ENCODE results near the gene APOM.

APOM gene

DNA sequence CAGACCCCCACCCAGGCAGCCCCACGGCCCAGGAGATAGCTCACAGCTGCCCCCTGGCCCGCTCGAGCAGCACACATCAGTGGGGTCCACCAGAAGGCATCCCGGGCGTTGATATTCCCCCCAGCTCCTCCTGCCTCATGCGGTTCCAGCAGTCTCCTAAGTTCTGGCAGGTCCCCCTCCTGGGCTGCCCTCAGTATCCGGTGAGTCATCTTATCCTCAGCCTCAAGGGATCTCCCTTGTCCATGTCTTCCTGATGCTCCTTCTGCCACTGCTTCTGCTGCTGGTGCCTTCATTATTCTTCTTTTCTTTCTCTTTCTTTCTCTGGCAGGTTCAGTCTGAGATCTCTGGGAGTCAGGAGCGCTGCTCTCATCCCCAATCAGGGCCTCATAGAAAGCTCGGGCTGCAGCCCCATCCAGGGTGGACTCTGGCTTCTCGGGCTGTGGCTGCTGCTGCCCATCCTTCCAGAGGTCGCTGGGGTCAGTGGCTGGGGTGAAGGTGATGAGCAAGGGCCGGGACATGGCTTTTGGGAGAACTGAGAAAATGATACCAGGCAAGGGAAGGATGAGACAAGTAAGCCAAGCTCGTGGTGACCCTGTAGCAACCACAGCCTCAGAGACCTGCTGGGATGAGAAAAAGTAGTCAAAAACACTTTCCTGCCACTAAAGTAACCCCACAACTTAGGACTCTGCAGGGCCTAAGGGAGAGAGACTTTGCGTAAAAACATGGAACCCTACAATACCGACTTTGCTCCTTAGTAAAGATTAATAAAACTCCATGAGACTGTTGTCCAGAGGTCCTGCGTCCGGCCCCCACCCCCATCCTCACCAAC lies 8.5 kb downstream of the APOM start:
- H3K27ac ChIP-seq (ENCODE audit: low read depth in 2 of 2, low read length in 2 of 2): peak overlapping the region; percentile 98 to 99
- peaks cover 27 to 40% of the 10 kb centered on the region in 2 donors for H3K4me1 ChIP-seq (ENCODE audit: control insufficient read depth in 2 of 2, insufficient read depth in 2 of 2, low read length in 2 of 2)
- no peaks in the 10 kb centered on the region for H3K9me3 ChIP-seq (ENCODE audit: control insufficient read depth in 2 of 2, low read length in 2 of 2)
- peak overlapping the region; percentile 95 to 98 for H3K9ac ChIP-seq (ENCODE audit: low read depth in 1 of 2, low read length in 2 of 2)
- peaks cover 21 to 36% of the 10 kb centered on the region in 2 donors for H3K36me3 ChIP-seq (ENCODE audit: control insufficient read depth in 2 of 2, insufficient read depth in 2 of 2, low read length in 2 of 2)
- peak overlapping the region; percentile 88 to 95 for H3K4me3 ChIP-seq (ENCODE audit: low read length in 2 of 2)
- no peaks in the 10 kb centered on the region for H3K27me3 ChIP-seq (ENCODE audit: control insufficient read depth in 2 of 2, insufficient read depth in 2 of 2, low read length in 2 of 2)

DNA sequence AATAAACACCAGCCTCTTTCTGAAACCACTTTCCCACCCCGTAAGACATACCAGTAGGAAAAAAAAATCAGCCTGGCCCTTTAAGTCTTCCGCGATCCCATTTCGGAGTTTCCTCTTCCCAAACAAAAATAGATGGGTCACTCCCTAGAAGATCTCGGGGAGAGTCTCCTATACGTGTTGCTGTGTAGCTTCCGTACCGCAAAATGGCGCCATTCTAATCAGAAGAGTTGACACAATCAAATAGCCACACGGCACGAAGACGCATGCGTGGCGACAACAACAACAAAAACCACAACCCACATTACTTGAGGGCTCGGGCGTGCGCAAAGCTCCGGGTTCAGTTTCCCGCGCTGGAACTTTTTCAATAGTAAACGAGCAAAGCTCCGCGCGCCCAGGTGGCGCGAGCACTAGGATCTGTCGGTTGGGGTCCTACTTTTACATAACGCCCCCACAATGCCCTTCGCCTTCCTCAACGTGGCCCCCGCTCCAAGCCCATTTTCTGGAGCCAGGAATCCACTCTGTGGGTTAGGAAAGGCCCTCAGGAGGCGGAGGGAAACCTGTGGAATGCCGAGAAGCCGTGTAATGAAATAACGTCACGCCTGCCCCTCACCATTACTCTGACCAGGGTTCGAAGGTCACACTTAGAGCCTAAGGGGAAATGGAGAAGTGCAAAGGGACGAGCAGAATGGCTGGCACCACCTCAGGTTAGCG lies 9.3 kb downstream of the APOM start, which contains the start of gene GPANK1:
Gene GPANK1 (minus strand): TSS at position 208 of the 711 bp plus-strand sequence. CDS start 519 bp downstream, outside the sequence.
- H3K4me1 ChIP-seq (ENCODE audit: control insufficient read depth in 2 of 2, insufficient read depth in 2 of 2, low read length in 2 of 2): peaks cover 21 to 33% of the 10 kb centered on the region in 2 donors

DNA sequence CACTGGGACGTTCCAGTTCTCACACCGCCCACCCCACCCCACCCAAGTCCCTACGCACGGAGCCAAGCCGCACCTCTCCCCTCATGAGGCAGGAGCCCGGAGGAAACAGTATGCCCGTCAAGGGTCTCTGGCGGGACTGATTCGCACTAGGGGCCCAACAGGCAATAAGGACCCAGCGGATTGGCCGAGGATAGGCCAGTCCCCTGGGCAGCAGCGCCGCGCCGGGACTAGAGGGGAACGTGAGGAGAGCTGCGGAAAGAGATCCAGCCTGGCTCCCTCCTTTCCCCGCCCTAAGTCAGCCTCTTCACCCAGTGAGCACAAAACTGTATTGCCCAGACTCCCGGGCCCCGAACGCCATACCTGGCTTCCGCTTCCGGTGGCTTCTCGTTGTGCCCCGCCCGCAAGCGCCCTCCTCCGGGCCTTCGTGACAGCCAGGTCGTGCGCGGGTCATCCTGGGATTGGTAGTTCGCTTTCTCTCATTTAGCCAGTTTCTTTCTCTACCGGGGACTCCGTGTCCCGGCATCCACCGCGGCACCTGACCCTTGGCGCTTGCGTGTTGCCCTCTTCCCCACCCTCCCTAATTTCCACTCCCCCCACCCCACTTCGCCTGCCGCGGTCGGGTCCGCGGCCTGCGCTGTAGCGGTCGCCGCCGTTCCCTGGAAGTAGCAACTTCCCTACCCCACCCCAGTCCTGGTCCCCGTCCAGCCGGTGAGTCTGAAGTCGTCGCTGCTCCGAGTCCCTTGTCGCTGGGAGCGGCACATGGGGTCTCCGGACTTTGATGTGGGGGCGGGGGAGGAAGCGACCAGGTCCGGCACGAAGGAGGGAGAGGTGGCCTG lies 10.0 kb downstream of the APOM start, which contains the start of gene CSNK2B:
Gene CSNK2B (plus strand): TSS at position 580 of the 836 bp plus-strand sequence. CDS start 752 bp downstream, outside the sequence.
- H3K4me3 ChIP-seq (ENCODE audit: low read length in 2 of 2): peak within 1 kb of the TSS; percentile 88 to 95
- H3K4me1 ChIP-seq (ENCODE audit: control insufficient read depth in 2 of 2, insufficient read depth in 2 of 2, low read length in 2 of 2): peaks cover 21 to 31% of the 10 kb centered on the region in 2 donors
- peak within 1 kb of the TSS; percentile 98 to 99 for H3K27ac ChIP-seq (ENCODE audit: low read depth in 2 of 2, low read length in 2 of 2)
- H3K27me3 ChIP-seq (ENCODE audit: control insufficient read depth in 2 of 2, insufficient read depth in 2 of 2, low read length in 2 of 2): no peaks in the 10 kb centered on the region
- peaks cover 36 to 48% of the 10 kb centered on the region in 2 donors for H3K36me3 ChIP-seq (ENCODE audit: control insufficient read depth in 2 of 2, insufficient read depth in 2 of 2, low read length in 2 of 2)
- no peaks in the 10 kb centered on the region for H3K9me3 ChIP-seq (ENCODE audit: control insufficient read depth in 2 of 2, low read length in 2 of 2)
- H3K9ac ChIP-seq (ENCODE audit: low read depth in 1 of 2, low read length in 2 of 2): peak within 1 kb of the TSS; percentile 95 to 98

More for the DNA sequence above, 9.3 kb downstream of the APOM start, which contains the start of gene GPANK1:
- peaks cover 29 to 42% of the 10 kb centered on the region in 2 donors for H3K36me3 ChIP-seq (ENCODE audit: control insufficient read depth in 2 of 2, insufficient read depth in 2 of 2, low read length in 2 of 2)
- no peaks in the 10 kb centered on the region for H3K27me3 ChIP-seq (ENCODE audit: control insufficient read depth in 2 of 2, insufficient read depth in 2 of 2, low read length in 2 of 2)
- no peaks in the 10 kb centered on the region for H3K9me3 ChIP-seq (ENCODE audit: control insufficient read depth in 2 of 2, low read length in 2 of 2)
- peak within 1 kb of the TSS; percentile 98 to 99 for H3K27ac ChIP-seq (ENCODE audit: low read depth in 2 of 2, low read length in 2 of 2)
- peak within 1 kb of the TSS; percentile 88 to 95 for H3K4me3 ChIP-seq (ENCODE audit: low read length in 2 of 2)
- peak within 1 kb of the TSS; percentile 95 to 98 for H3K9ac ChIP-seq (ENCODE audit: low read depth in 1 of 2, low read length in 2 of 2)

DNA sequence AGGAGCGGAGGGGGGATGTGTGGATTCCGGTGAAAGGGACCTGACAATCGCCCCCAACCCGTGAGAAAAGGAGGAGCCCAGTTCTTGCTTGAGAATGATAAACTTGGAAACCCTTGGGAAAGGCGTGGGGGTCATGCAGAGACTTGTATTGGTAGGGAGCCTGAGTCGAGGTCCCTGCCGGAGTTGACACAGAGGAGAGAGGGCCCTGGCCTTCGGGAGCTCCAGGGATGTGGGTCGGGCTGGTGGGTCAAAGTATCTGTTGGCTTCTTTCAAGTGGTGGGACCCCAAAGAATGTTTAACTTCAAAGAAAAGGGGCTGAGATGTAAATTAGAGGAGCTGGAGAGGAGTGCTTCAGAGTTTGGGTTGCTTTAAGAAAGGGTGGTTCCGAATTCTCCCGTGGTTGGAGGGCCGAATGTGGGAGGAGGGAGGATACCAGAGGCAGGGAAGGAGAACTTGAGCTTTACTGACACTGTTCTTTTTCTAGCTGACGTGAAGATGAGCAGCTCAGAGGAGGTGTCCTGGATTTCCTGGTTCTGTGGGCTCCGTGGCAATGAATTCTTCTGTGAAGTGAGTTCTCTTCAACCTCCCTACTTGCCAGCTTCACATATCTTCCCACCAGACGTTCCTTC lies 10.8 kb downstream of the APOM start:
- Histone ChIP-seq H3K27ac (ENCODE audit: low read depth in 2 of 2, low read length in 2 of 2) (peak overlapping the region; percentile 80 to 99), H3K4me3 (ENCODE audit: low read length in 2 of 2) (peak overlapping the region; percentile 88 to 95), H3K27me3 (ENCODE audit: control insufficient read depth in 2 of 2, insufficient read depth in 2 of 2, low read length in 2 of 2) (no peaks in the 10 kb centered on the region), H3K4me1 (ENCODE audit: control insufficient read depth in 2 of 2, insufficient read depth in 2 of 2, low read length in 2 of 2) (peaks cover 21 to 26% of the 10 kb centered on the region in 2 donors), H3K9me3 (ENCODE audit: control insufficient read depth in 2 of 2, low read length in 2 of 2) (no peaks in the 10 kb centered on the region), H3K36me3 (ENCODE audit: control insufficient read depth in 2 of 2, insufficient read depth in 2 of 2, low read length in 2 of 2) (peaks cover 43 to 55% of the 10 kb centered on the region in 2 donors), H3K9ac (ENCODE audit: low read depth in 1 of 2, low read length in 2 of 2) (peak overlapping the region; percentile 95)

GRCh38 chr6:31669676-31670075 lies 14.0 kb downstream of the APOM start, which contains the start of gene LY6G5B:
LY6G5B (plus strand) TSS chr6:31669976; CDS start chr6:31670951, 975 bp downstream.
- H3K27ac ChIP-seq (ENCODE audit: low read depth in 2 of 2, low read length in 2 of 2): no peak within 1 kb of the TSS
- H3K36me3 ChIP-seq (ENCODE audit: control insufficient read depth in 2 of 2, insufficient read depth in 2 of 2, low read length in 2 of 2): peaks cover 52 to 54% of the 10 kb centered on the region in 2 donors

GRCh38 chr6:31676322-31676903 lies 20.7 kb downstream of the APOM start:
- Histone ChIP-seq H3K9ac (ENCODE audit: low read depth in 1 of 2, low read length in 2 of 2) (no peak overlapping the region), H3K4me1 (ENCODE audit: control insufficient read depth in 2 of 2, insufficient read depth in 2 of 2, low read length in 2 of 2) (peaks cover 7 to 11% of the 10 kb centered on the region in 2 donors), H3K9me3 (ENCODE audit: control insufficient read depth in 2 of 2, low read length in 2 of 2) (no peaks in the 10 kb centered on the region), H3K27me3 (ENCODE audit: control insufficient read depth in 2 of 2, insufficient read depth in 2 of 2, low read length in 2 of 2) (no peaks in the 10 kb centered on the region), H3K36me3 (ENCODE audit: control insufficient read depth in 2 of 2, insufficient read depth in 2 of 2, low read length in 2 of 2) (peaks cover 12 to 15% of the 10 kb centered on the region in 2 donors), H3K4me3 (ENCODE audit: low read length in 2 of 2) (no peak overlapping the region), H3K27ac (ENCODE audit: low read depth in 2 of 2, low read length in 2 of 2) (no peak overlapping the region)

More at GRCh38 chr6:31669676-31670075, 14.0 kb downstream of the APOM start, which contains the start of gene LY6G5B:
- no peak within 1 kb of the TSS for H3K4me3 ChIP-seq (ENCODE audit: low read length in 2 of 2)
- H3K9me3 ChIP-seq (ENCODE audit: control insufficient read depth in 2 of 2, low read length in 2 of 2): no peaks in the 10 kb centered on the region
- no peaks in the 10 kb centered on the region for H3K27me3 ChIP-seq (ENCODE audit: control insufficient read depth in 2 of 2, insufficient read depth in 2 of 2, low read length in 2 of 2)
- no peak within 1 kb of the TSS for H3K9ac ChIP-seq (ENCODE audit: low read depth in 1 of 2, low read length in 2 of 2)
- peaks cover 5 to 12% of the 10 kb centered on the region in 2 donors for H3K4me1 ChIP-seq (ENCODE audit: control insufficient read depth in 2 of 2, insufficient read depth in 2 of 2, low read length in 2 of 2)

DNA sequence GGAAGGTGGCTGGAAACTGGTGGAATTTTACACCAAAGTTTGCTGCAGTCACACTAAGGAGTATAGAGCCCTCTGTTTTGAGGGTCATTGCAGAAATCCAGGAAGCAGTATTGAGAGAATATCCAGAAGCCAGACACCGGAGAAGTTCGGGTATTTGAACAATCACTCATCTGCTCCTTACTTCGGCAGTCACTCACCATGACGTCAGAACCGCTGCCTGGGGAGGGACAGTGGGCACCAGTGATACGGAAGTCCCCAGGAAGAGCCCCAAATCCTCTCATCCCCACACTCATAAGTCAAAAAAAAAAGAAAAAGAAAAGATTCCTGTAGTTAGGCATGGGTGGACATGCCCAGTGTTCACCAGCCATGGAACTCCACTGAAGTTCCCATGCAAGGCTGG lies 21.2 kb downstream of the APOM start:
- H3K4me1 ChIP-seq (ENCODE audit: control insufficient read depth in 2 of 2, insufficient read depth in 2 of 2, low read length in 2 of 2): peaks cover 10 to 13% of the 10 kb centered on the region in 2 donors
- H3K9me3 ChIP-seq (ENCODE audit: control insufficient read depth in 2 of 2, low read length in 2 of 2): no peaks in the 10 kb centered on the region

DNA sequence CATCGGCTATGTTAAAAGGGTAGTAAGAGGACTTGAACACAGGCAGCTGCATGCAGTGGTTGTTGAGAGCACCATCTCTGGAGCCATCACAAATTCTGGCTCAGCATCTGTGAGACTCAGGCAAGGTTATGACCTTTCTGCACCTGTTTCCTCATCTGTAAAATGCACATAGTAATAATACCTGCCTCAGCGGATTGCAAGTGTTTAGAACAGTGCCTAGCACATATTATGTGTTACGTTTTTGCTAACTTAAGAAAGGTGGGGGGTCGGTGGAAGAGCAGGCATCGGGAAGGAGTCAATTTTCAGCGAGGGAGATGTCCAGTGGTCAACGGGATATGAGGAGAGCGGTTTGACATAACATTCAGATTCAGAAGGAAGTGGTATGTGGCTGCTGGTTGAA lies 22.3 kb downstream of the APOM start:
- Histone ChIP-seq H3K4me1 (ENCODE audit: control insufficient read depth in 2 of 2, insufficient read depth in 2 of 2, low read length in 2 of 2) (peaks cover 10 to 13% of the 10 kb centered on the region in 2 donors), H3K4me3 (ENCODE audit: low read length in 2 of 2) (no peak overlapping the region)

More for the DNA sequence above, 21.2 kb downstream of the APOM start:
- H3K36me3 ChIP-seq (ENCODE audit: control insufficient read depth in 2 of 2, insufficient read depth in 2 of 2, low read length in 2 of 2): peaks cover 7 to 10% of the 10 kb centered on the region in 2 donors
- no peak overlapping the region for H3K4me3 ChIP-seq (ENCODE audit: low read length in 2 of 2)
- H3K27ac ChIP-seq (ENCODE audit: low read depth in 2 of 2, low read length in 2 of 2): no peak overlapping the region
- no peak overlapping the region for H3K9ac ChIP-seq (ENCODE audit: low read depth in 1 of 2, low read length in 2 of 2)
- H3K27me3 ChIP-seq (ENCODE audit: control insufficient read depth in 2 of 2, insufficient read depth in 2 of 2, low read length in 2 of 2): no peaks in the 10 kb centered on the region

More for the DNA sequence above, 22.3 kb downstream of the APOM start:
- no peak overlapping the region for H3K27ac ChIP-seq (ENCODE audit: low read depth in 2 of 2, low read length in 2 of 2)
- peaks cover 3 to 4% of the 10 kb centered on the region in 2 donors for H3K36me3 ChIP-seq (ENCODE audit: control insufficient read depth in 2 of 2, insufficient read depth in 2 of 2, low read length in 2 of 2)
- no peaks in the 10 kb centered on the region for H3K9me3 ChIP-seq (ENCODE audit: control insufficient read depth in 2 of 2, low read length in 2 of 2)
- H3K27me3 ChIP-seq (ENCODE audit: control insufficient read depth in 2 of 2, insufficient read depth in 2 of 2, low read length in 2 of 2): no peaks in the 10 kb centered on the region
- no peak overlapping the region for H3K9ac ChIP-seq (ENCODE audit: low read depth in 1 of 2, low read length in 2 of 2)
